DOHH2 (cell line): ENCODE data around the gene RNF167.

ENCODE experiments used
- H3F3A ChIP-seq: fragments of 200-600 bp; sonication (generic), shearing (Covaris generic); 2 replicates; pipeline ENCODE4 v1.6.0; 2016; ENCODE audit warnings: antibody characterized with exemption, mild to moderate bottlenecking; ENCODE audit not compliant: control insufficient read depth, insufficient read depth
- H3K27ac ChIP-seq: fragments of 200-600 bp; sonication (generic); 2 replicates; pipeline ENCODE4 v1.5.1; 2014; ENCODE audit warnings: low read depth, mild to moderate bottlenecking, low read length, moderate library complexity
- H3K27me3 ChIP-seq: fragments of 200-600 bp; sonication (generic); 2 replicates; pipeline ENCODE4 v1.6.1; 2014; ENCODE audit warnings: mild to moderate bottlenecking, low read length, mixed read lengths; ENCODE audit not compliant: control insufficient read depth
- H3K36me3 ChIP-seq: fragments of 200-600 bp; sonication (generic); 2 replicates; pipeline ENCODE4 v1.6.1; 2014; ENCODE audit warnings: mild to moderate bottlenecking, low read length, moderate library complexity, mixed read lengths; ENCODE audit not compliant: control insufficient read depth
- H3K4me1 ChIP-seq: fragments of 200-600 bp; sonication (generic); 2 replicates; pipeline ENCODE4 v1.6.1; 2014; ENCODE audit warnings: mild to moderate bottlenecking, low read length, mixed read lengths; ENCODE audit not compliant: control insufficient read depth
- H3K4me2 ChIP-seq: fragments of 200-600 bp; sonication (generic); 2 replicates; pipeline ENCODE4 v1.6.0; 2014; ENCODE audit warnings: mild to moderate bottlenecking, low read length, moderate library complexity
- H3K4me3 ChIP-seq: fragments of 200-600 bp; sonication (generic); 2 replicates; pipeline ENCODE4 v1.5.1; 2014; ENCODE audit warnings: mild to moderate bottlenecking, low read length, mixed read lengths
- H3K79me2 ChIP-seq: fragments of 200-600 bp; sonication (generic); 2 replicates; pipeline ENCODE4 v1.6.1; 2014; ENCODE audit warnings: mild to moderate bottlenecking, low read length, mixed read lengths; ENCODE audit not compliant: control insufficient read depth
- H3K9me2 ChIP-seq: fragments of 200-600 bp; sonication (generic); replicated peaks from 2 replicates; pipeline ENCODE4 v1.6.1; 2014; ENCODE audit warnings: mild to moderate bottlenecking, low read length, mixed read lengths; ENCODE audit not compliant: control insufficient read depth
- H3K9me3 ChIP-seq: fragments of 200-600 bp; sonication (generic); 2 replicates; pipeline ENCODE4 v1.6.1; 2014; ENCODE audit warnings: antibody characterized with exemption, low read length, mixed read lengths; ENCODE audit not compliant: control insufficient read depth, insufficient read depth
- H4K20me1 ChIP-seq: fragments of 200-600 bp; sonication (generic); 2 replicates; pipeline ENCODE4 v1.6.0; 2014; ENCODE audit warnings: low read depth, mild to moderate bottlenecking, antibody characterized with exemption, low read length, moderate library complexity; ENCODE audit not compliant: control insufficient read depth, insufficient read depth
- EZH2phosphoT487 ChIP-seq: fragments of 200-600 bp; sonication (generic); IDR thresholded peaks from 2 replicates; pipeline ENCODE4 v1.6.1; 2017; ENCODE audit warnings: borderline replicate concordance, mild to moderate bottlenecking, antibody characterized with exemption, low read length, moderate library complexity, mixed read lengths
- TF ChIP-seq, protein P1 (sequence below): fragments of 200-600 bp; sonication (generic); IDR thresholded peaks from one replicate; pipeline ENCODE4 v1.5.1; 2014; ENCODE audit warnings: antibody characterized with exemption, mild to moderate bottlenecking, low read depth, low read length; ENCODE audit not compliant: poor library complexity, severe bottlenecking

The RNF167 gene

DNA sequence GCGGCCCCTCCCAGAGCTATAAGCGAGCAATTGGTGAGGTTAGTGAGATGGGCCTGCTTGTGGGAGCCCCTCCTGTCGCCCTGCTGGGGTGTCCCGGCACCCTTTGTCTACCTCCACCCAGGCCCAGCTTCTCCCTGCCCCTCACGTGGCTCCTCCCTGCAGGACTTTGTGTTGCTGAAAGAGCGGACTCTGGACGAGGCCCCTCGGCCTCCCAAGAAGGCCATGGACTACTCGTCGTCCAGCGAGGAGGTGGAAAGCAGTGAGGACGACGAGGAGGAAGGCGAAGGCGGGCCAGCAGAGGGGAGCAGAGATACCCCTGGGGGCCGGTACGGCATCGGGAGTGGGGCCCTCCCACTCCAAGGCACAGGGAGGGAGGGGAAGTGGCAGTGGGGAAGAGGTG lies 46.8 kb upstream of the RNF167 start:
- H3K27ac ChIP-seq: no peak overlapping the region
- H3K4me1 ChIP-seq: no peaks in the 10 kb centered on the region
- no peaks in the 10 kb centered on the region for H3K27me3 ChIP-seq
- H4K20me1 ChIP-seq: no peaks in the 10 kb centered on the region
- H3K4me3 ChIP-seq: no peak overlapping the region
- no peaks in the 10 kb centered on the region for H3K9me3 ChIP-seq
- peaks cover 37% of the 10 kb centered on the region for H3K36me3 ChIP-seq
- H3F3A ChIP-seq: no peaks in the 10 kb centered on the region
- no peak for TF ChIP-seq EZH2phosphoT487
- TF ChIP-seq, protein P1, sequence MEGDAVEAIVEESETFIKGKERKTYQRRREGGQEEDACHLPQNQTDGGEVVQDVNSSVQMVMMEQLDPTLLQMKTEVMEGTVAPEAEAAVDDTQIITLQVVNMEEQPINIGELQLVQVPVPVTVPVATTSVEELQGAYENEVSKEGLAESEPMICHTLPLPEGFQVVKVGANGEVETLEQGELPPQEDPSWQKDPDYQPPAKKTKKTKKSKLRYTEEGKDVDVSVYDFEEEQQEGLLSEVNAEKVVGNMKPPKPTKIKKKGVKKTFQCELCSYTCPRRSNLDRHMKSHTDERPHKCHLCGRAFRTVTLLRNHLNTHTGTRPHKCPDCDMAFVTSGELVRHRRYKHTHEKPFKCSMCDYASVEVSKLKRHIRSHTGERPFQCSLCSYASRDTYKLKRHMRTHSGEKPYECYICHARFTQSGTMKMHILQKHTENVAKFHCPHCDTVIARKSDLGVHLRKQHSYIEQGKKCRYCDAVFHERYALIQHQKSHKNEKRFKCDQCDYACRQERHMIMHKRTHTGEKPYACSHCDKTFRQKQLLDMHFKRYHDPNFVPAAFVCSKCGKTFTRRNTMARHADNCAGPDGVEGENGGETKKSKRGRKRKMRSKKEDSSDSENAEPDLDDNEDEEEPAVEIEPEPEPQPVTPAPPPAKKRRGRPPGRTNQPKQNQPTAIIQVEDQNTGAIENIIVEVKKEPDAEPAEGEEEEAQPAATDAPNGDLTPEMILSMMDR: no peak
- H3K79me2 ChIP-seq: no peaks in the 10 kb centered on the region
- no peaks in the 10 kb centered on the region for H3K9me2 ChIP-seq
- H3K4me2 ChIP-seq: no peak overlapping the region

DNA sequence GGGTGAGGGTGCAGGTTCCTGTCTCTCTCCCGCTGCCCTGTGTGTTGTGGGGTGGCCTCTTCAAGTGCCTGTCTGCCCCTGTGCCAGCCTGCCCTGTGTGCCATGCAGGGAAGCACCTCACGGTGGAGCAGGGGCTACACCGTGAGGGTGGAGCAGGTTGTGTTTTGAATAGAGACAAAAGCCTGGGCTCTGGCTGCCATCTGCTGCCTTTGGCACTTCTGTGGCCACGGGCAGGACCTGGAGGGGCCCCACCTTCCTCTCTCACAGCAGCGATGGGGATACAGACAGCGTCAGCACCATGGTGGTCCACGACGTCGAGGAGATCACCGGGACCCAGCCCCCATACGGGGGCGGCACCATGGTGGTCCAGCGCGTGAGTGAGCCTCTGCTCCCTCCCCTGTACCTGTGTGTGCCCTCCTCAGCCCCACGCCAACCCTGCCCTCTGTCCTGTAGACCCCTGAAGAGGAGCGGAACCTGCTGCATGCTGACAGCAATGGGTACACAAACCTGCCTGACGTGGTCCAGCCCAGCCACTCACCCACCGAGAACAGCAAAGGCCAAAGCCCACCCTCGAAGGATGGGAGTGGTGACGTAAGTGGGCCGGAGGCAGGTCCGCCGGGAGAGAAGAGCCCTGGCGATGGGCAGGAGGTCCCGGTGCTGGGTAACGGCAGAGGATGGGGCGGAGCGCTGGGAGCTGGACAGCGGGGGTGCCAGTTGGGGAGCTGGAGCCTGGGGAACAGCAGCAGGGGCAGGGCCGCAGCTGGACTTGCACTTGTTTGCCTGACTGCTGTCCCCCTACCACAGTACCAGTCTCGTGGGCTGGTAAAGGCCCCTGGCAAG lies 46.1 kb upstream of the RNF167 start:
- Histone ChIP-seq H3F3A (no peaks in the 10 kb centered on the region), H3K4me3 (no peak overlapping the region), H3K79me2 (no peaks in the 10 kb centered on the region), H3K27me3 (no peaks in the 10 kb centered on the region), H3K9me3 (no peaks in the 10 kb centered on the region), H3K4me1 (peaks cover under 1% of the 10 kb centered on the region; the same call in 1 of the 2 replicates), H3K4me2 (no peak overlapping the region), H3K36me3 (peaks cover 35% of the 10 kb centered on the region), H3K27ac (no peak overlapping the region), H3K9me2 (no peaks in the 10 kb centered on the region), H4K20me1 (no peaks in the 10 kb centered on the region)
- no peak for TF ChIP-seq EZH2phosphoT487
- TF ChIP-seq, protein P1: no peak

DNA sequence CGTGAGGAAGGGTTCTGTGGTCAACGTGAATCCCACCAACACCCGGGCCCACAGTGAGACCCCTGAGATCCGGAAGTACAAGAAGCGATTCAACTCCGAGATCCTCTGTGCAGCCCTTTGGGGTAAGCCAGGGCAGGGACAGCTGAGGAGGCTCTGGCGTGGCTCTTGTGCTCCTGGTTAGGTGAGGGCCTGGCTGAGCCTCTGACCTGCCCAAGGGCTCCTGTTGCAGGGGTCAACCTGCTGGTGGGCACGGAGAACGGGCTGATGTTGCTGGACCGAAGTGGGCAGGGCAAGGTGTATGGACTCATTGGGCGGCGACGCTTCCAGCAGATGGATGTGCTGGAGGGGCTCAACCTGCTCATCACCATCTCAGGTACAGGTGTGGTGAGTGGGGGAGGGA lies 44.9 kb upstream of the RNF167 start:
- Histone ChIP-seq H3K36me3 (peaks cover 31% of the 10 kb centered on the region), H3K4me3 (no peak overlapping the region), H3K79me2 (no peaks in the 10 kb centered on the region), H3K4me1 (peaks cover 9% of the 10 kb centered on the region; the same call in 1 of the 2 replicates), H3K9me3 (no peaks in the 10 kb centered on the region), H4K20me1 (no peaks in the 10 kb centered on the region; the same call in 1 of the 2 replicates), H3K9me2 (no peaks in the 10 kb centered on the region), H3F3A (no peaks in the 10 kb centered on the region), H3K4me2 (no peak overlapping the region), H3K27ac (no peak overlapping the region), H3K27me3 (peaks cover 7% of the 10 kb centered on the region)
- TF ChIP-seq EZH2phosphoT487: no peak
- TF ChIP-seq, protein P1: no peak
